GM13976 (cell line): Measurements from ENCODE around the gene BACH2.
A peak's percentile ranks its signal among the peaks of the same experiment; 100 is the strongest.
"Not testable (repeated sequence)": the region's sequence is repeated elsewhere in the genome, so short reads cannot be mapped to it uniquely, and the experiment has no call there.

Experiments used
- DNase-seq: peaks from one replicate; pipeline ENCODE4 v3.0.0; 2012; ENCODE audit warnings: low spot score
- CTCF ChIP-seq: IDR thresholded peaks from 2 replicates; pipeline ENCODE4 v1.5.1; 2012; ENCODE audit warnings: borderline replicate concordance, mild to moderate bottlenecking; ENCODE audit not compliant: insufficient read depth; ENCODE audit errors: extremely low read depth, missing control alignments, control extremely low read depth
- in situ Hi-C: fragments of 300-500 bp; cut with MboI; formaldehyde crosslinking; loops from one replicate; pipeline ENCODE4 v1.12.0; 2022; ENCODE audit warnings: low sequenced_read_pairs, mixed read lengths, inconsistent platforms; ENCODE audit not compliant: unreplicated experiment

The BACH2 gene

GRCh38 chr6:90296341-90297114, at the start of gene BACH2:
Gene BACH2 (minus strand): TSS chr6:90296843. CDS start chr6:90008844, 287,999 bp downstream.
- peak; percentile 81 for DNase-seq
- TF ChIP-seq CTCF, result no peak
- in situ Hi-C loops, result no loop called here

DNA sequence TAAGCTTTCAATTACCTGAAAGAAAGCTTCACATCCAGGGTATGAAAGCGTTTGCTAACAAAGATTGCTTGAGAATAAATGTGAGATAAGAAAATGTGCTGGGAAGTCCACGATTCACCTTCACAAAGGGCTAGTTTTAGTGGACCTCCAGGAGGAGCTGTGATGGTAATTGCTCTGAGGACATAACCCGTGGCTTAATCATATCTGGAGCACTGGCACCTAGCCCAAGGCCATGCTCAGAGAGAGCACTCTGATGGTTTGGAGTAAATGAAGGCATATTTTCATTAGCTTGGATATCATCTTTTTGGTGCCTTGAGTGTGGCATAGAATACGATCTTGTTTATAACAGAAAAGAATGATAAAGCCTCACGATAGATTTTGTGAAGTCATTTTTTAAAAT, 46.9 kb upstream of the BACH2 start:
- in situ Hi-C loops, result no loop called here
- DNase-seq, result no peak
- no peak for TF ChIP-seq CTCF

DNA sequence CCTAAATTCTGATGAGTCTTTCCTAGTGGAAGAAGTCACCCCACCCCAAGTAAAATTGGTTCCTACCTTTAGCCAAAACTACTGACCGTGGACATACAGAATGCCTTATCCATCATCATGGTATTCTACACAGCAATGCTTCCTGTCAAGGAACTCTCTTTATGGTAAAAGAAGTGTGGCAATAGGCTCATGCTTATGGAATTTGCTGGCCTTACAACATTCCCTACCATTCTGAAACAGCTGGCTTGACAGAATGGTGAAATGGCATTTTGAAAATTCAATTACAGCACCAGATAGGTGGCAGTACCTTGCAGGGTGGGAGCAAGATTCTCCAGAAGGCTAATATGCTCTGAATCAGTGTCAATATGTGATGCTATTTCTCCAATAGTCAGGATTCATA, 41.8 kb upstream of the BACH2 start:
- no peak for TF ChIP-seq CTCF
- in situ Hi-C loops, result no loop called here
- no peak for DNase-seq

GRCh38 chr6:90336388-90336947, 39.8 kb upstream of the BACH2 start:
- TF ChIP-seq CTCF, result no peak
- in situ Hi-C loops, result no loop called here
- DNase-seq, result no peak

DNA sequence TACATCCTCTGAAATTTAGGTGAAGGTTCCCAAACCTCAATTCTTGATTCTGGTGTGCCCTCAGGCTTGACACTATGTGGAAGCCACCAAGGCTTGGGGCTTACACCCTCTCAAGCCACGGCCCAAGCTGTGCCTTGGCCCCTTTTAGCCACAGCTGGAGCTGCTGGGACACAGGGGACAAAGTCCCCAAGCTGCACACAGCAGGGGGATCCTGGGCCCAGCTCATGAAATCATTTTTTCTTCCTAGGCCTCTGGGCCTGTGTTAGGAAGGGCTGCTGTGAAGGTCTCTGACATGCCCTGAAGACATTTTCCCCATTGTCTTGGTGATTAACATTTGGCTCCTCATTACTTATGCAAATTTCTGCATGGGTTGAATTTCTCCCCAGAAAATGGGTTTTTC, 37.3 kb upstream of the BACH2 start:
- no peak for DNase-seq
- in situ Hi-C loops, result no loop called here
- TF ChIP-seq CTCF, result no peak

GRCh38 chr6:90332978-90333543, 36.4 kb upstream of the BACH2 start:
- in situ Hi-C loops, DNase-seq: not testable (repeated sequence)
